NB4 (cell line): ENCODE measurements around the gene CACTIN.

Experiments
- MYC ChIP-seq: IDR thresholded peaks from 2 replicates; pipeline ENCODE4 v1.6.1; 2011; ENCODE audit warnings: low read depth, low read length
- POLR2A ChIP-seq: IDR thresholded peaks from 2 replicates; pipeline ENCODE4 v1.6.1; 2011; ENCODE audit warnings: mild to moderate bottlenecking; ENCODE audit not compliant: insufficient read length; ENCODE audit errors: extremely low read depth
- TF ChIP-seq, protein P1 (sequence below): IDR thresholded peaks from one replicate; pipeline ENCODE4 v1.5.1; 2012; ENCODE audit warnings: low read depth, low read length

DNA sequence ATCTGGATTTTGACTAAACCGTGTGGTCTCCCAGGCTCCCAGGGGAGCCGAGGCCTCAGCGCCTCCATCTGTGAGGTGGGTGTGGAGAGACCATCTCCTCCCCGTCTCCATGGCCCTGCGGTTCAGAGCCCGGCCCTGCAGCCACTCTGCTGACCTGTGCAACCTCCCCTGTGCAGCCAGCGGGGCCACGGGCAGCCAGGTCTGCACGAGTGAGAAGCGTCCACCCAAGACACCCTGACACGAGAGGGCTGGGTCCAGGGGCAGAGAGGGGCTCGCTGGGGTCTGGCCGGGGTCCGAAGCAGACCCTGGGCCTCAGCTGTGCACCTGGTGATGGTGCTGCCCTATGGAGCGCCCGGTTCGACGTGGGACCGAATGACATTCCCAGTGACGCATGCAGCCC is 10.4 kb upstream of the CACTIN start:
- TF ChIP-seq, protein P1, sequence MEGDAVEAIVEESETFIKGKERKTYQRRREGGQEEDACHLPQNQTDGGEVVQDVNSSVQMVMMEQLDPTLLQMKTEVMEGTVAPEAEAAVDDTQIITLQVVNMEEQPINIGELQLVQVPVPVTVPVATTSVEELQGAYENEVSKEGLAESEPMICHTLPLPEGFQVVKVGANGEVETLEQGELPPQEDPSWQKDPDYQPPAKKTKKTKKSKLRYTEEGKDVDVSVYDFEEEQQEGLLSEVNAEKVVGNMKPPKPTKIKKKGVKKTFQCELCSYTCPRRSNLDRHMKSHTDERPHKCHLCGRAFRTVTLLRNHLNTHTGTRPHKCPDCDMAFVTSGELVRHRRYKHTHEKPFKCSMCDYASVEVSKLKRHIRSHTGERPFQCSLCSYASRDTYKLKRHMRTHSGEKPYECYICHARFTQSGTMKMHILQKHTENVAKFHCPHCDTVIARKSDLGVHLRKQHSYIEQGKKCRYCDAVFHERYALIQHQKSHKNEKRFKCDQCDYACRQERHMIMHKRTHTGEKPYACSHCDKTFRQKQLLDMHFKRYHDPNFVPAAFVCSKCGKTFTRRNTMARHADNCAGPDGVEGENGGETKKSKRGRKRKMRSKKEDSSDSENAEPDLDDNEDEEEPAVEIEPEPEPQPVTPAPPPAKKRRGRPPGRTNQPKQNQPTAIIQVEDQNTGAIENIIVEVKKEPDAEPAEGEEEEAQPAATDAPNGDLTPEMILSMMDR = no peak
- TF ChIP-seq POLR2A (no peak), MYC (no peak)
